GM12873 (cell line): ENCODE measurements around the gene NLGN4X.

ENCODE experiments used
- TF ChIP-seq, protein P1 (sequence below): IDR thresholded peaks from 2 replicates; pipeline ENCODE4 v1.5.1; 2012; ENCODE audit warnings: low read depth, mild to moderate bottlenecking, moderate library complexity, low read length, control low read depth; ENCODE audit not compliant: insufficient read depth; ENCODE audit errors: missing control alignments

The NLGN4X gene

DNA sequence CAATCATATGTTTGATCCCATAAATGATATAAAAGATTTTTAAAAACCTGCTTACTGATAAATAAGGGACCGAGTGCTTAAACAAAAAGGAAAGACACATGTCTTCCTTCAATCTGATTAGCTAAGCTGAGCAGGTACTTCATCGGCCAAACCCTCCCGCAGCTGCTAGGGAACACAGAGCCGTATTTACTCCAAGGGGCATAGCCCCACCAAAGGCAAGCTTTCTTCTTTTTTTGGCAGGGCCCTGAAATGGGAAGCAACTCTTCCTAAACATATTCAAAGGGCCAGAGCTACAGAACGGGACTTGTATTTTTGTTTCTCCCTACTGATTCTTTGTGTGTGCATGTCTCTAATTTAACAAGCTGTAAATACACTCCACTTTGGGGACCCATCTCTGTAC is 337.3 kb downstream of the NLGN4X start:
- TF ChIP-seq, protein P1, sequence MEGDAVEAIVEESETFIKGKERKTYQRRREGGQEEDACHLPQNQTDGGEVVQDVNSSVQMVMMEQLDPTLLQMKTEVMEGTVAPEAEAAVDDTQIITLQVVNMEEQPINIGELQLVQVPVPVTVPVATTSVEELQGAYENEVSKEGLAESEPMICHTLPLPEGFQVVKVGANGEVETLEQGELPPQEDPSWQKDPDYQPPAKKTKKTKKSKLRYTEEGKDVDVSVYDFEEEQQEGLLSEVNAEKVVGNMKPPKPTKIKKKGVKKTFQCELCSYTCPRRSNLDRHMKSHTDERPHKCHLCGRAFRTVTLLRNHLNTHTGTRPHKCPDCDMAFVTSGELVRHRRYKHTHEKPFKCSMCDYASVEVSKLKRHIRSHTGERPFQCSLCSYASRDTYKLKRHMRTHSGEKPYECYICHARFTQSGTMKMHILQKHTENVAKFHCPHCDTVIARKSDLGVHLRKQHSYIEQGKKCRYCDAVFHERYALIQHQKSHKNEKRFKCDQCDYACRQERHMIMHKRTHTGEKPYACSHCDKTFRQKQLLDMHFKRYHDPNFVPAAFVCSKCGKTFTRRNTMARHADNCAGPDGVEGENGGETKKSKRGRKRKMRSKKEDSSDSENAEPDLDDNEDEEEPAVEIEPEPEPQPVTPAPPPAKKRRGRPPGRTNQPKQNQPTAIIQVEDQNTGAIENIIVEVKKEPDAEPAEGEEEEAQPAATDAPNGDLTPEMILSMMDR = no peak

DNA sequence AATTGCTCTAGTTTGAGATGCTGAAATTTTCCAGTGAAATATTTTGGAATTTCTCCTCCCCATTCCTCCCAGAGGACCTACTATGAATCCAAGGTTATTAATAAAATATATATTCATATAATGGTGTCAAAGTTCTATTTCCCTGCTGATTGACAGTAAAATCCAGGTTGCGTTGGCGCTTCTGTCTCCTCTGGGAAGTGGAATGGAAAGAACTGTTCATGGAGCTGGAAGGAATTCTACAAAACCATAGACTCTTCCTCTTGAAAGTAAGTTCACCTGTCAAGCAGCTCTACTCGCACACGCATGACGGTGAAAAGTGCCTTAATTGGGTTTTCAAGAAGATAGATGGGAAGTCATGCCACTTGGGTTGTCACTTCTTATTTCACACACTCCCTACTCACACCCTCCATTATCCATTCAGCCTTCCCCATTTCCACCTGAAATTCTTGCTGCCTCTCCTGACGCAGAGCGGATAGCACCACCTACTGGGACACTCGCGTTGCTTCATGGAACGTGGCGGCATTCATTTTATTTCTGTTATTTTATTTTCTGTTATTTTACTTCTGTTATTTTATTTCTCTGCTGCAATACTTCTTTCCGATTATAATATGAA is 351.6 kb downstream of the NLGN4X start:
- TF ChIP-seq, protein P1 = peak; percentile 62

DNA sequence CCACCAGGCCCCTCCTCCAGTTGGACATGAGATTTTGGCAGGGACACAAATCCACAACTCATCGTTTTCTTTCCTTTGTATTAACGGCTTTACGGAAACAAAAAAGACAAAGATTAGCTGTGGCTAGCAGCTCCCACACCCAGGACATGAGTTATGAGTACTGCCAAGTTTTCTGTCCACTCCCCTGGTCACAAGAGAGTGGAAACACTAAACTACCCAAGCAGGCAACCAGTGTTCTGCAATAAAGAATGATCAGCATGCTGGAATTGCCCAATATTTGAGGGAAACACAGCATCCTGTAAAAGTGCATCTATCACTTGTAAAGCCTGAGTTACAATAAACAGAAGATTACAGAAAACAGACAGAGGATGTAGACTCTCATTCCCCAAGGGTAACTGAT is 358.4 kb downstream of the NLGN4X start:
- TF ChIP-seq, protein P1 = no peak

DNA sequence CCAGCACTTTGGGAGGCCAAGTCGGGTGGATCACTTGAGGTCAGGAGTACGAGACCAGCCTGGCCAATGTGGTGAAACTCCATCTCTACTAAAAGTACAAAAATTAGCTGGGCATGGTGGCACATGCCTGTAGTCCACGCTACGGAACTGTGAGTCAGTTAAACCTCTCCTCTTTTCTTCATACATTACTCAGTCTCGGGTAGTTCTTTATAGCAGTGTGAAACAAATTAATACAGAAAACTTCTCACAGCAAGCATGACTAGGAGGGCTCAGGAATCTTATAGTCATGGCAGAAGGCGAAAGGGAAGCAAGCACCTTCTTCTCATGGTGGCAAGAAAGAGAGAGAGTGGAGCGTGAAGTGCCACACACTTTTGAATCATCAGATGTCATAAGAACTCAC is 358.9 kb downstream of the NLGN4X start:
- TF ChIP-seq, protein P1 = no peak

DNA sequence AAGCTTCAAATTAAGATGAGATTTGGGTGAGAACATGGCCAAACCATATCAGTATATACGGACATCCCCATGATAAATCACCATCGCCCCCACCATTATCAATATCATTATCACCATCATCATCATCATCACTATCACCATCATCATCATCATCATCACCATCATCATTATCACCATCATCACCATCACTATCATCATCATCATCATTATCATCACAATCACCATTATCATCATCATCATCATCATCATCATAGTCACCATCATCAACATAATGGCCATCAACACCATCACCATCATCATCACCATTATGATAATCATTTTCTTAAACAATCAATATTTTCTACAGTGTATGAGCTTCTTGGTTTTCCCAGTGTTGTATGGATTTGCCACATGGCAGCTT is 360.9 kb downstream of the NLGN4X start:
- TF ChIP-seq, protein P1 = no peak

DNA sequence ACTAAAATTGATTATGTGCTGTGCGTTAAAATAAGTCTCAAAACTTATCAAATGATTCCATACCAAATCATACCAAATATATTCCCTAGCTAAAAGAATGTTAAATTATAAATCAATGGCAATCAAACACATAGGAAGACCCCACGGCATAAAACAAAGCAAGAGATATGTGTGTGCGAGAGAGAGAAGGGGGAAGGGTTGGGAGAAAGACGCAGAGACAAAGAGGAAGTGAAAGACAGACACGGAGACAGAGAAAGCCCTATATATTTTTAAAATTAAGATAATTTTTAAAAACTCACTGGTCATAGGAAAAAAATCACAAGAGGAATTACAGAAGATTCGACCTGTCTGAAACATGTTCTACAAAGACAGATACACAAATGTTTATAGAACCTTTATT is 371.4 kb downstream of the NLGN4X start:
- TF ChIP-seq, protein P1 = no peak

DNA sequence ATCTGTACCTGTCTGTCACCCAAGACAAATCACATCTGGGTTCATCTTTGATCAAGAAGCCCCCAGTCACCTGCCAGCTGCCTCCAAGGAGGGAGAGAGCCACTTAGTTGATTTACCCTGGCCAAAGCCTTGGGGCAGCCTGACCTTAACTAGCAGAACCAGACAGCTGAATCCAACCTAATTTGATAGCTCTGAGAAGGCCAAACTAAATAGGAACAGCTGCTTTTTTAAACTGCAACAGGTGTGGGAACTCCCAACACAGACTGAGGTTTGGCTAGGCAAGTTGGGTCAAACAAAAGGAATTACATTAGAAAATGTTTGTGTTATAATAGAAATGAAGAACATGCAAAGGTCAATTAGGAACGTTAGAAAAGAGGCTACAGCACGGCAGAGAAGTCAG is 375.7 kb downstream of the NLGN4X start:
- TF ChIP-seq, protein P1 = no peak
